ENCODE data around the gene NPDC1.

The NPDC1 gene

DNA sequence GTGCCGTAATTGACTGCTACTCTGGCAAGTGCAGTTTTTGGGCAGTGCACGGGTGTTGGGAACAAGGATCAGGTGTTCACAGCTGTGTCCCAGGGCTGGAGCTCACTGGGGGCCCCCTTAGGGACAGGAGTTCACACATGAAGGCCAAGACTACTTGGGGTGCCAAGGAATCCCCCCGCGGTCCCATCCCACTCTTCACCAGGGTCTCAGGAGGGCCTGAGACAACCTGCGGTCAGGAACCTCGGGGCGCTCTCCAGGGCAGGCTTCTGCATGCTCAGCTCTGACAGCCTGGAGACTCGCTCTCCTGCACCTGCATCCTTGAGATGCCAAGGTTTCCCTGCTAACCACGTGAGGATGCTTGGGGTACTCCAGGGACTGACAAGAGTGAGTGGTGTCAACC is 38.5 kb upstream of the NPDC1 start:
- TF ChIP-seq, protein P1, sequence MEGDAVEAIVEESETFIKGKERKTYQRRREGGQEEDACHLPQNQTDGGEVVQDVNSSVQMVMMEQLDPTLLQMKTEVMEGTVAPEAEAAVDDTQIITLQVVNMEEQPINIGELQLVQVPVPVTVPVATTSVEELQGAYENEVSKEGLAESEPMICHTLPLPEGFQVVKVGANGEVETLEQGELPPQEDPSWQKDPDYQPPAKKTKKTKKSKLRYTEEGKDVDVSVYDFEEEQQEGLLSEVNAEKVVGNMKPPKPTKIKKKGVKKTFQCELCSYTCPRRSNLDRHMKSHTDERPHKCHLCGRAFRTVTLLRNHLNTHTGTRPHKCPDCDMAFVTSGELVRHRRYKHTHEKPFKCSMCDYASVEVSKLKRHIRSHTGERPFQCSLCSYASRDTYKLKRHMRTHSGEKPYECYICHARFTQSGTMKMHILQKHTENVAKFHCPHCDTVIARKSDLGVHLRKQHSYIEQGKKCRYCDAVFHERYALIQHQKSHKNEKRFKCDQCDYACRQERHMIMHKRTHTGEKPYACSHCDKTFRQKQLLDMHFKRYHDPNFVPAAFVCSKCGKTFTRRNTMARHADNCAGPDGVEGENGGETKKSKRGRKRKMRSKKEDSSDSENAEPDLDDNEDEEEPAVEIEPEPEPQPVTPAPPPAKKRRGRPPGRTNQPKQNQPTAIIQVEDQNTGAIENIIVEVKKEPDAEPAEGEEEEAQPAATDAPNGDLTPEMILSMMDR (IDR thresholded peaks at IDR 0.05; ENCODE audit: insufficient read depth, low read depth, low read length, missing control alignments): no peak
- no peak overlapping the region for H3K4me3 ChIP-seq (ENCODE audit: low read depth, low read length)

DNA sequence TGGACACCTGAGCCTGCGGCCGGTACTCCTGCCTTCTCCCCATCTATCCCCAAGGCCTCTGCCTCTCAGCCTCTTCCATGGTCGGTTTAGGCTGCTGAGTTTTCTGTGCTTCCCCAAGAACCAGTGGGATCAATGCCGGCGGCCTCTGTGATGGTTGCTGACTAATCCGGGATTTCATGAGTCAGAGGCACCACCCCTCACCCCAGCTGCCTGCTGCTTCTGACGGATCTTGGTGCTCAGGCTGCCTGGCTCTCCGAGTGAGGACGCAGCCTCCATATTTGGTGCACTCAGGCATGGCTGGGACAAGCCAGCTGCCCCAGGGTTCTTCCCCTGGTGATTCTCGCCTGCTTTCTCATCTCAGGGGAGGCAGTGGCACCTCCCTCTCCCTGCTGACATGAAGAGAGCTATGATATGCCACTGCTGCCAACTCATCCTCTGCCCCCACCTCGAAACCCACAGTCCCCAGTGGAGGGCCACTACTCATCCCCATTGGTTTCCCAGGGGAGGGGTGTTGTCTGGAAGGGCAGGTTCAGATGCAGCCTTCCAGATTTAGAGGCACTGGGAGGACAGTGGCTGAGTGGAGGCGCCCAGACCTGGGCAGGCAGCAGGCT is 37.5 kb upstream of the NPDC1 start:
- DNase-seq (ENCODE audit: low read depth): peak; percentile 73
- H3K4me3 ChIP-seq (ENCODE audit: low read depth, low read length): no peak overlapping the region
- TF ChIP-seq, protein P1 (IDR thresholded peaks at IDR 0.05; ENCODE audit: insufficient read depth, low read depth, low read length, missing control alignments): no peak

More for the DNA sequence above, 38.5 kb upstream of the NPDC1 start:
- no peak for DNase-seq (ENCODE audit: low read depth)

DNA sequence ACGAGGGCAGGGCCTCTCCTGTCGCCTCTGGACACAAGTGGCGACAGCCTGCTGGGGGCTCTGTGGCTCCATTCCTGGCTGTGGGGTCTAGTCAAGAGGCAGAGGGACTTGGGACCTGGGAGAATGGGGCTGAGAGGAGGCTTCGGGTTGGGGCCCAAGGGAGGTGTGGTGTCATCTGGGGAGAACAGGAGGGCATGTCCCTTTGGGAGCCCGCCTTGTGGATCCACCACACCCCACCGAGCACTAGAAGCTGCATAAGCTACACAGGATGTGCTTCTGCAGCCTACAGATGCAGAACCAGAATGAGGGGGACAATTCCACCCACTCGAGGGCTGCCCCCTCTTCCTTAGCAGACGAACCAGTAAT is 36.9 kb upstream of the NPDC1 start:
- TF ChIP-seq, protein P1 (IDR thresholded peaks at IDR 0.05; ENCODE audit: insufficient read depth, low read depth, low read length, missing control alignments): no peak
- no peak for DNase-seq (ENCODE audit: low read depth)
- no peak overlapping the region for H3K4me3 ChIP-seq (ENCODE audit: low read depth, low read length)

DNA sequence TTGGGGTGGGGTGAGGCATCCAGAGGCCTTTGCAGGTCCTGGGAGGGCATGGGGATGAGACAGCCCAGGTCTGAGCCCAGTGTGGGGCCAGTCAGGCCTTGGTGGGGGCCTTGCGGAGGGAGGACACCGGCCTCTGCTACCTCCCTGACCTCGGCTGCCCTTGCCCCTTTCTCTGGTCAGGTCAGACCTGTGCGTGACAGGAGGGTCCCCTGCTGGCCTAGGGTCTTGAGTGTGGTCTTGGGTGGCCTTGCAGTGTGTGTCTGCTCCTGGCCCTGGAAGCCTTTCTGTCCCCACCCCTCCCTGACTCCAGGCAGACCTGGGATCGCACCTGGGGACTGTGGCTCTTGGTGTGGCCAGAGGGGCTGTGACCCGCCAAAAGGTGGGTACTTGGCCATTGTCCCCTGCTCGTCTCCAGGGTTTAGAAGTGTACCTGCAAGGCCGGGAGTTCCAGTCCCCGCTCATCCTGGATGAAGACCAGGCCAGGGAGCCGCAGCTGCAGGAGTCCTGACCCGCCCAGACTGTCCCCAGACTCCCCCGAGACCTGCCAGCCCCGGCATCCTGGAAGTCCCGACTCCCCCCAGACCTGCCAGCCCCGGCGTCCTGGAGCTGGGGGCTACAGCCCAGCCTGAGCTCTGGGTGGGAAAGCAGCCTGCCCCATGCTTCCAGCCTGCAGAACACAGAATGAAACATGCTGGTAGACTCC is 36.4 kb upstream of the NPDC1 start:
- TF ChIP-seq, protein P1 (IDR thresholded peaks at IDR 0.05; ENCODE audit: insufficient read depth, low read depth, low read length, missing control alignments): no peak
- no peak for DNase-seq (ENCODE audit: low read depth)
- H3K4me3 ChIP-seq (ENCODE audit: low read depth, low read length): no peak overlapping the region

DNA sequence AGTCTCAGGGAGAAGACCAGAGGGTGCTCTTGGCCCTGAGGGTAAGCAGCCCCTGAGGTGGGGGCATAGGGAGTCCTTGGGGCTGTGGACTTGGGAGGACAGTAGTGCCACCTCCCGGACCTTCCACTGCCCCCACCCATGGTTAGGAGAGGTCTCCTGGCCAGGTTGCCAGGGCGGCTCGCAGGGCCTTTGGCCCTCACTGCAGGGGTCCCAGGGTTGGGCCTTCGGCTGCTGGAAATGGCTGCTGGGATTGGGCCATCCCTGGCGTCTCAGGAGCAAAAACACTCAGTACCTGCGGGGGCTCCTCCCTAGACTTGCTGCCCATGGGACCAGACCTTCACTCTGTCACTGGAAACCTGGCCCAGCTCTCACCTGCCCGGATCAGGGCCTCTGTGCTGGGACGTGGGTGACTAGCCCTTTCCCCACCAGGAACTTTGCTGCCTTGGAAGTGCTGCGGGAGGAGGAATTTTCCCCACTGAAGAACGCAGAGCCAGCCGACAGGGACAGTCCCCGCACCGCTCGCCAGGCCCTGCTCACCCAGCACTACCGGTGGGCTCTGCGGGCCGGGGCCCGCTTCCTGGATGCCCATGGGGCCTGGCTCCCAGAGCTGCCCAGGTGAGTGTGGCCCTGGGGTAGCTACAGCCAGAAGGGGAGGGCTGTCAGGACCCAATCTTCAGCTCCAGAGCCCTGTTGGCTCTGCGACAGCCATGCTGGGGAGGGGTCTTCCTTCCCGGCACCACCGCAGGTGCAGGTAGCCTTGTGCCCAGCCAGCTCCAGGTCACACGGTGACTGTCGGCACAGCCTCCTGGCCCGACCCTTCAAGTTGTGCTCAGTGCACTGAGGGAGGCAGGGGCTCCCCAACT is 34.5 kb upstream of the NPDC1 start:
- TF ChIP-seq, protein P1 (IDR thresholded peaks at IDR 0.05; ENCODE audit: insufficient read depth, low read depth, low read length, missing control alignments): no peak
- DNase-seq (ENCODE audit: low read depth): no peak

DNA sequence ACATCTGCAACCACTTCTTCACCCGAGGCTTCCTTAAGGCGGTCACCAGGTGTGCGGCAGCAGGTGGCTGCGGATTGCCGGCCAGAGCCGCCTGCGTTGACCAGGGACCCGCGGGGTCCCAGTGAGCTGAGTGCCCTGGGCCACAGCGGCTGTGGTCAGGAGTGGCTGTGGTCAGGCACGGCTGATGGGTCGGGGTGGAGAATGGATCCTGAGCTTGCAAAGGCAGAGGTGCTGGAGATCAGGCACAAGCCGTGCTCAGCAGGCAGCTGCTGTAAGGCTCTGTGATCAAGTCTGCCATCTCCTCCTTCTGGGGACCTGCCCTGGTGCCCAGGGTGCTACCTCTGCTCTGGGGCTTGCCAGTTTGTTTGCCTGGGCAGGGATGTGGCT is 33.4 kb upstream of the NPDC1 start:
- TF ChIP-seq, protein P1 (IDR thresholded peaks at IDR 0.05; ENCODE audit: insufficient read depth, low read depth, low read length, missing control alignments): no peak
- no peak for DNase-seq (ENCODE audit: low read depth)
- H3K4me3 ChIP-seq (ENCODE audit: low read depth, low read length): no peak overlapping the region

More for the DNA sequence above, 34.5 kb upstream of the NPDC1 start:
- no peak overlapping the region for H3K4me3 ChIP-seq (ENCODE audit: low read depth, low read length)

Measured in GM12865 (cell line).